HG02798 (cell line): Measurements from ENCODE around the gene DCDC1.
"Not testable (repeated sequence)": the region's sequence is repeated elsewhere in the genome, so short reads cannot be mapped to it uniquely, and the experiment has no call there.

Source experiments
- ATAC-seq: cut with Tn5 transposase; IDR thresholded peaks from one replicate; pipeline ENCODE4 v1.9.1; 2021; ENCODE audit warnings: mild to moderate bottlenecking; ENCODE audit not compliant: unreplicated experiment, poor library complexity

The DCDC1 gene

GRCh38 chr11:31001427-31001826 lies 368.1 kb downstream of the DCDC1 start:
- ATAC-seq = no peak

- ATAC-seq = no peak
Measured at GRCh38 chr11:31000381-31000780, 369.2 kb downstream of the DCDC1 start.

- peak; percentile 59 for ATAC-seq
Measured at GRCh38 chr11:30992513-30992849, 377.1 kb downstream of the DCDC1 start.

GRCh38 chr11:30991802-30992512 lies 377.6 kb downstream of the DCDC1 start:
- ATAC-seq = peak; percentile 20

GRCh38 chr11:30991376-30991775 lies 378.2 kb downstream of the DCDC1 start:
- ATAC-seq = no peak

GRCh38 chr11:30990625-30991296 lies 378.8 kb downstream of the DCDC1 start:
- ATAC-seq = no peak

GRCh38 chr11:30987819-30988218 lies 381.7 kb downstream of the DCDC1 start:
- ATAC-seq = no peak

- no peak for ATAC-seq
Measured at GRCh38 chr11:30985536-30985935, 384.0 kb downstream of the DCDC1 start.

GRCh38 chr11:30984827-30985226 lies 384.7 kb downstream of the DCDC1 start:
- ATAC-seq = no peak

GRCh38 chr11:30984442-30984816 lies 385.1 kb downstream of the DCDC1 start:
- ATAC-seq = no peak

- no peak for ATAC-seq
Measured at GRCh38 chr11:30983776-30984441, 385.6 kb downstream of the DCDC1 start.

GRCh38 chr11:30983143-30983542 lies 386.4 kb downstream of the DCDC1 start:
- ATAC-seq = no peak

GRCh38 chr11:30967579-30967978 lies 402.0 kb downstream of the DCDC1 start:
- ATAC-seq = no peak

GRCh38 chr11:30960387-30960992 lies 409.0 kb downstream of the DCDC1 start:
- no peak for ATAC-seq

- no peak for ATAC-seq
Measured at GRCh38 chr11:30956751-30957150, 412.8 kb downstream of the DCDC1 start.

GRCh38 chr11:30949838-30950237 lies 419.7 kb downstream of the DCDC1 start:
- no peak for ATAC-seq

GRCh38 chr11:30947715-30948114 lies 421.8 kb downstream of the DCDC1 start:
- not testable (repeated sequence) for ATAC-seq

GRCh38 chr11:30938810-30939209 lies 430.7 kb downstream of the DCDC1 start:
- no peak for ATAC-seq

- no peak for ATAC-seq
Measured at GRCh38 chr11:30938171-30938570, 431.4 kb downstream of the DCDC1 start.

GRCh38 chr11:30936491-30936890 lies 433.0 kb downstream of the DCDC1 start:
- no peak for ATAC-seq

GRCh38 chr11:30935861-30936260 lies 433.7 kb downstream of the DCDC1 start:
- no peak for ATAC-seq
